AG20443 (cell line): ENCODE data around the gene LGSN.
"Not testable (repeated sequence)": the region's sequence is repeated elsewhere in the genome, so short reads cannot be mapped to it uniquely, and the experiment has no call there.

Experiments
- DNase-seq: peaks from one replicate; pipeline ENCODE4 v3.0.0; 2012; ENCODE audit warnings: low spot score, mixed read lengths

LGSN gene

DNA sequence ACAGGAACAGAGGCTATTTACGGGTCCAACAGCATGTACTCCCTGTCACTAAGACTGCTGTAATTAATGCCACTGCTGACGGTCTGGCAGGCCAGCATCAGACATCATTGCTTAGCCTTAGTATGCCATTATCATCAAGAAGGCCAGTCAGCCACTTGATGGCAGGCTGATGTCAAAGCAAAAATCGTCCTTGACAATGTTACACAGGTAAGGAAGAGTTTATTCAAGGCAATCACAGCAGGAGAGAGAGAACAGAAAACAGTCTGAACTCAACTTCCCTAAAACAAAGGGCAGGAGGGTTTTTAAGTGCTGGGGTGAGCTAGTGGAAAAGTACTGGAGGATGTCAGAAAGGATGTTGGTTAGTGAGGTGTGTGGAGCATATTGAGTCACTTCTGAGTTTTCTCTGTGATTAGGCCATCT lies 83.4 kb downstream of the LGSN start:
- no peak for DNase-seq

DNA sequence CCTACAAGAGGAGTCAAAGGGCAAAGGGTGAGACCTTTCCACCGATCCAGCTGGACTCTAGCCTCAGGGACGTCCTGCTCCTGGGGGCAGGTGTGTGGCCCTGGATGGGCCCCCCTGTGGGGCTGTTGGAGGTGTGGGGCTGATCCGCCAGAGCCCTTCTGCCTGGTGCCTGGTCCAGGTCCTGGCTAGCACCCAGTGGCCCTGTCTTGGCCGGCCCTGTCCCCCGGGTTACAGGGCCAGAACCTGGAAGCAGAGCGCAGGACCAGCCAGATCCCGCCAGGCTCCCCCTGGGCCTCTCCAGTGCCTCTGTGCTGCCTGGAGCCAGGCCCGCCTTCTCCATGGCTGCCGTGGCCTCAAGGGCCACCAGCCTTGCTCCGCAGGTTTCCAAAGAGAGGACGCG lies 89.3 kb downstream of the LGSN start:
- DNase-seq, result not testable (repeated sequence)

DNA sequence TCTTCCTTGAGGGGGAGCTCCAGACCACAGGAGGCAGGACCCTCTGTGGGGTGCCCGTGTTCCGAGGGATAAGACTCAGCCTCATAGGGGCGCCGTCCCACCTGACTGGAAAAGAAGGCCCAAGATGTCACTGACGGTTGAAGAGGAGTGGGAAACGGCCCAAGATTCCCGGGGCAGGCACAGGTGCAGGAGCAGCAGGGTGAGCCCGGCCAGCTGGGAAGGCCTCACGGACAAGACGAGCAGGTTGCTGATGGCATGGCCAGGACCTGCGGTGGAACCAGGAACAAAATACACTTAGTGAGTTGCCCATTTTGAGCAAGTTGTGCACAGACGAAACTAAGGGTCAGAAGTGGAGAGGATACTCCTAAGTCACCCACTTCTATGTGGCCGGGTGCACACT lies 89.8 kb downstream of the LGSN start:
- DNase-seq, result not testable (repeated sequence)

DNA sequence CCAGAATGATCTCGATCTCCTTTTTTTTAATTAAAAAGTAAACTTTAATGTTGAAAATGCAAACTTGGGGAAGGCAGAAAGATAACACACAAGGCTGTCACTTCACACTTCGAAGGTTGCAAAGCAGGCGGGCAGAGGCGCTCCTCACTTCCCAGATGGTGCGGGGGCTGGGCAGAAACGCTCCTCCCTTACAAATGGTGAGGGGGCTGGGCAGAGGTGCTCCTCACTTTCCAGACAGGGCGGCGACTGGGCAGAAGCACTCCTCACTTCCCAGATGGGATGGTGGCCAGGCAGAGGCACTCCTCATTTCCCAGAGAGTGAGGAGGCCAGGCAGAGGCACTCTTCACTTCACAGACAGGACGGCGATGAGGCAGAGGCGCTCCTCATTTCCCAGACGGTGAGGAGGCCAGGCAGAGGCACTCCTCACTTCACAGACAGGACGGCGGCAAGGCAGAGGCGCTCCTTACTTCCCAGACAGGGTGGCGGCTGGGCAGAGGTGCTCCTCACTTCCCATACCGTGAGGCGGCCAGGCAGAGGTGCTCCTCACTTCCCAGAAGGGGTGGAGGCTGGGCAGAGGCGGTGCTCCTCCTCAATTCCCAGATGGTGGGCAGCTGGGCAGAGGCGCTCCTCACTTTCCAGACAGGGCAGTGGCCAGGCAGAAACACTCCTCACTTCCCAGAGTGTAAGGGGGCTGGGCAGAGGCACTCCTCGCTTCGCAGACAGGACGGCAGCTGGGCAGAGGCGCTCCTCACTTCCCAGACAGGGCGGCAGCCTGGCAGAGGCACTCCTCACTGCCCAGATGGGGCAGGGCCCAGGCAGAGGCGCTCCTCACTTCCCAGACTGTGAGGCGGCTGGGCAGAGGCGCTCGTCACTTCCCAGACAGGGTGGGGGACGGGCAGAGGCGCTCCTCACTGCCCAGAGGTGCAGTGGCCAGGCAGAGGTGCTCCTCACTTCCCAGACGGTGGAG lies 91.6 kb downstream of the LGSN start:
- not testable (repeated sequence) for DNase-seq

DNA sequence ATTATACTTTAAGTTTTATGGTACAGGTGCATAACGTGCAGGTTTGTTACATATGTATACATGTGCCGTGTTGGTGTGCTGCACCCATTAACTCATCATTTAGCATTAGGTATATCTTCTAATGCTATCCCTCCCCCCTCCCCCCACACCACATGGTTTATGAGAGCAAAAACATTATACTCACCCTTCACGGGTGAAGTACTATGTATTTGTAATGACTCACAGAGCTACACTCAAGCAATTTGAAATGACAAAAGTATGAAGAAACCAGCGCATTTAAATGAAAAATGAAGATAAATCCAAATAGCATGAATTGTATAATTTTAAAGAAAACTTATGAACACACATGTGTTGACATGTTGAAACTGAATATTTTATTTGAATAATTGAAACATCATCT lies 93.8 kb downstream of the LGSN start:
- not testable (repeated sequence) for DNase-seq
